ENCODE measurements around the gene ERAP2. TPM values are rescaled to one million over a fixed set of nuclear protein-coding genes. Genes with fewer than 3 reads are reported as not detected.

ERAP2 gene
- total RNA-seq, 2 donors from 2014 or later: 5.5 to 5.9 TPM

- Histone ChIP-seq H3K36me3 (peaks cover 8% of the 10 kb centered on the region), H3K9me3 (no peaks in the 10 kb centered on the region), H3K27ac (no peak overlapping the region), H3K4me3 (no peak overlapping the region), H3K4me1 (no peaks in the 10 kb centered on the region), H3K27me3 (no peaks in the 10 kb centered on the region)
- TF ChIP-seq CTCF (IDR thresholded peaks at IDR 0.05): no peak
- no peak for DNase-seq (ENCODE audit: low spot score)
Observed at GRCh38 chr5:96903300-96903699, 27.0 kb downstream of the ERAP2 start.

- H3K9me3 ChIP-seq: no peaks in the 10 kb centered on the region
- H3K4me3 ChIP-seq: peak overlapping the region in 1 of 2 donors; percentile 1
- no peak for DNase-seq (ENCODE audit: low spot score)
- no peaks in the 10 kb centered on the region for H3K4me1 ChIP-seq
- H3K27me3 ChIP-seq: no peaks in the 10 kb centered on the region
- no peak for TF ChIP-seq CTCF (IDR thresholded peaks at IDR 0.05)
- peaks cover 8% of the 10 kb centered on the region for H3K36me3 ChIP-seq
- H3K27ac ChIP-seq: no peak overlapping the region
Observed at GRCh38 chr5:96904054-96904931, 28.0 kb downstream of the ERAP2 start.

- Histone ChIP-seq H3K27me3 (no peaks in the 10 kb centered on the region), H3K4me1 (no peaks in the 10 kb centered on the region), H3K36me3 (peaks cover 8% of the 10 kb centered on the region)
Observed at GRCh38 chr5:96905864-96906263, 29.6 kb downstream of the ERAP2 start.

GRCh38 chr5:96909003-96909402 lies 32.7 kb downstream of the ERAP2 start:
- Histone ChIP-seq H3K4me3 (no peak overlapping the region), H3K4me1 (no peaks in the 10 kb centered on the region), H3K27ac (no peak overlapping the region), H3K27me3 (no peaks in the 10 kb centered on the region), H3K9me3 (no peaks in the 10 kb centered on the region), H3K36me3 (peaks cover 1% of the 10 kb centered on the region)
- TF ChIP-seq CTCF (IDR thresholded peaks at IDR 0.05): no peak
- no peak for DNase-seq (ENCODE audit: low spot score)

More at GRCh38 chr5:96905864-96906263, 29.6 kb downstream of the ERAP2 start:
- Histone ChIP-seq H3K9me3 (no peaks in the 10 kb centered on the region), H3K4me3 (no peak overlapping the region), H3K27ac (no peak overlapping the region)
- TF ChIP-seq CTCF (IDR thresholded peaks at IDR 0.05): no peak
- no peak for DNase-seq (ENCODE audit: low spot score)

GRCh38 chr5:96909435-96909834 lies 33.1 kb downstream of the ERAP2 start:
- no peak overlapping the region for H3K27ac ChIP-seq
- H3K4me1 ChIP-seq: no peaks in the 10 kb centered on the region
- no peaks in the 10 kb centered on the region for H3K36me3 ChIP-seq
- no peaks in the 10 kb centered on the region for H3K9me3 ChIP-seq
- H3K4me3 ChIP-seq: no peak overlapping the region
- H3K27me3 ChIP-seq: no peaks in the 10 kb centered on the region
- no peak for TF ChIP-seq CTCF (IDR thresholded peaks at IDR 0.05)
- DNase-seq (ENCODE audit: low spot score): no peak

All from right atrium auricular region (tissue), 2 donors.